NCI-H446 (cell line): ENCODE results near the gene SIRT7.

Experiments used
- DNase-seq, 2 experiments: peaks; one replicate each; lab custom pipeline; 2025; lab: John Stamatoyannopoulos, UW

The SIRT7 gene

DNA sequence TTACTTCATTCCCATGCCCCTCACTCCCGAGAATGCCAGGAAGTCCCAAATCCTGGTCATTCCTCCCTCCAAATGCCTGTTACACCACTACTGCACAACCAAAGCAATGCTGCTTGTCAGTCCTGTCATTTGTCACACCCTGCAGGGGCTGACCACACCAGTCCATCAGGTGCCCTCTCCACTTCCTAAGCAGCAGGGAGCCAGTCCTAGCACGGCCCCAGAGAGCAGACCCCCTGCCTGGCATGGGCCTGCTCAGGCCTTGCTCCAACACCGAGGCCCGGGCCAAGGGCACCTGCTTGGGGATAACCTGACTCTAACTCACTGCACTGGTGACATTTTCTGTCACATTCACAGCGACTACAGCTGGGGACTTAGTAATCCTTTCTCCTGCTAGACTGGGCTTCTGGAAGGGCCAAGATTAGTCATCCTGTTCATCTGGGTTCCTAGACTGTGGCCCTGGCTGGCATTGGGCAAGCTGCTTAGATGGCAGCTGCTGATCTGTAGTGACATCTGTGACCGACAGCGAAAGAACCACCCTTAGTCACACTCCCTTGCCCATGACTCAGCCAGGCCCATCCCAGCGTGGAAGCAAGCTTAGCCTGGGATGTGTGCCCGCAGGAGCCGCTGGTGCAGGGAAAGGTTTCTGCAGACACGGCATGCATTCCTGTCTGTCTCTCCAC is 32.0 kb downstream of the SIRT7 start:
- peak in 1 of 2 experiments; percentile 57 for DNase-seq

DNA sequence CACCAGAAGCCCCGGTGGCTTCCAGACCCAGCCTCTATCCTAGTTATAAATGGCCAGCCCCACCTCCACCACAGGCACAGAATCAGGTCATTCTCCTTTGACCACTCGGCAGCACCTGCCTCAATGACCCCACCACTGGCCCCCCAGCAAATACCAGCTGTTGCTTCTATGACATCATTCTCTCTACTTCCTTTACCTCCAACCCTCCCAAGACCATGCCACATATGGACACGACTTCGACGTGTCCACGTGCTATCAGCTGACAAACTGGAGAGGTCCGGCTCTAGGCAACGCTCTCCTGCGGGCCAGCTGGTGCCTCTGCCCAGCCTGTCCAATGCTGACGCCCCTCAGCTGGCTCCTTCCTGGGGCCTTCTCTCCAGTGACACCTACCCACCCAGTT is 32.5 kb downstream of the SIRT7 start:
- no peak for DNase-seq

DNA sequence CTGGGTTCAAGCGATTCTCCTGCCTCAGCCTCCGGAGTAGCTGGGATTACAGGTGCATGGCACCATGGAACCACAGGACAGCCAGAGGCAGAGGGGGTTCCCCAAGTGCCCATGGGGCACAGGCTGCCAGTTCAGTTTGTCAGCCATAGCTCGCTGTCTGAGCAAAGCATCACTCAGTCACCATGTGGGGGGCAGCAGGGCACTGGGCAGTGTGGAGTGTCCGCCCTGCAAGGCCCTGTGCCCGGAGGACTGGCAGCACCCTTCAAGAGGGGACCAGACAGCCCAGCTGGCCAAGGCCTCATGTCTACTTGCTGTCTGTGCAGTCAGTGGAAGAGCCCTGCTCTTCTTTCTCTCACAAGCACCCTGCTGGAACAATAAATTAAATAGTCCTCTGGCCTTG is 33.0 kb downstream of the SIRT7 start:
- DNase-seq, result no peak

DNA sequence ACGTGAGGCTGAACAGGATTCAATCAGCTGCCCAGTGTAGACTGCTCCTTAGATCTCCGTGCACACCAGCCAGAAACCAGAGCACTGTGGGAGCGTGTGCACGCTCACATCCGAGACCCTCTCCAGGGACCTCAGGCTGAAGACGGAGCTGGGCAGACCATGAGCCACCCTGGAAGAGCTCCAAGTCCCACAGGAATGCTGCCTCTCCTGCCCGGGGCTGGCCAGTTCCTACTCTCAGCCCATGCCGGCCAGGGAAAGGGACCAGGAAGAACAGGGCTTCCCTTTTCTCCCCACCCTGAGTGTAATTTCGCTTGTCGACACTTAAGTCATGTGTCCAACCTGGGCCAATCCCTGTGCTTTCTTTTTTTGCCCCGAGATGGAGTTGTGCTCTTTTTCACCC is 33.5 kb downstream of the SIRT7 start:
- no peak for DNase-seq

DNA sequence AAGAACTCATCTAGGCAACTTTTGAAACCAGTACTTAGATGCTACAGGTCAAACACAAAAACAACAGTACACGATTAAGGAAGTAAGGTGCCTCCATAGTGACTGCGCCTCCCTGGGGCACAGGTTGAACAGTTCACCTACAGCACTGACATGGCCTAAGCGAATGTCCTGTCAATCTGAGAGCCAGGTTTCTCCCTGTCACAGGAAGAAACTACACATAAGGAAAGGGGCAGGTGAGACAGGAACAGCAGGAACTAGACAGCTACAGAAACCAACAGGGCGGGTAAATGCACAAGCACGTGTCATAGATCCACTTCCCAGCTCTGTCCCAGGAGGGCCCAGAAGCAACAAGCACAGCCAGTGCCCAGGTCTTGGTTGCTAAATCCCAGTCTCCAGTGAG is 38.9 kb downstream of the SIRT7 start:
- no peak for DNase-seq

DNA sequence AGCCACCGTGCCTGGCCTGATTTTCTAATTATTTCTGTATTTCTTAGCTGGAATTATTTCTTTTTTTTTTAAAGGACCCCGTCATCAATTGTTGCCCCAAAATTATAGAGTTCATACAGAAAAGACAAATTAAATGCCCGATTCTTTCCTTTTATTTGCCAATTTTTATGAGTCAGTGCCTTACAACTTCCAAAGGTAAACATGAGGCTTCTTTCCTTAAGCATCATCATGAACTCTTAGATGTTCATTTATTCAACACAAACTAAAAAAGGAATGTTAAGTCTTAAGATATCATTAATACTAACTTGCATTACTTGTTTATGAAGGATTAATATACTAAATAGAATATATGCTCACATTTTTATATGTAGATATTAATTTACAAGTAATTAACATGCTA is 39.7 kb downstream of the SIRT7 start:
- no peak for DNase-seq

DNA sequence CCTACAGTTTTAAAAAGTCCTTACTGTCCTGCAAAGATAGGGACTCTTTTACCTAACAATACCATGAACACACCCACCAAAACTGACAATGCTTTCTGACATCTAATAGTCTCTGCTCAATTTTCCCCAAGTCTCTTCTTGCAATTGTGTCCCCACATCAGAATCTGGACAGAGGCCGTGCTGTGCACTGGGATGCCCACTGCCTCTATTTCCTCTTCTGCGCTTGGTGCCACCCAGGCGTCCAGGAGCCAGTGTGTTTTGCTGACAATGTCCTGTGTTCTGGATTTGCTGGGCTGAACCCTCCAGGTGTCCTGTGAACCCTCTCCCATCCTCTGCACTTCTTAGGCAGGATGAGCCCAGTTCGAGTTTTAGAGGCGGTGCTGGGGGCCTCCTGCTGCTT is 40.4 kb downstream of the SIRT7 start:
- no peak for DNase-seq

DNA sequence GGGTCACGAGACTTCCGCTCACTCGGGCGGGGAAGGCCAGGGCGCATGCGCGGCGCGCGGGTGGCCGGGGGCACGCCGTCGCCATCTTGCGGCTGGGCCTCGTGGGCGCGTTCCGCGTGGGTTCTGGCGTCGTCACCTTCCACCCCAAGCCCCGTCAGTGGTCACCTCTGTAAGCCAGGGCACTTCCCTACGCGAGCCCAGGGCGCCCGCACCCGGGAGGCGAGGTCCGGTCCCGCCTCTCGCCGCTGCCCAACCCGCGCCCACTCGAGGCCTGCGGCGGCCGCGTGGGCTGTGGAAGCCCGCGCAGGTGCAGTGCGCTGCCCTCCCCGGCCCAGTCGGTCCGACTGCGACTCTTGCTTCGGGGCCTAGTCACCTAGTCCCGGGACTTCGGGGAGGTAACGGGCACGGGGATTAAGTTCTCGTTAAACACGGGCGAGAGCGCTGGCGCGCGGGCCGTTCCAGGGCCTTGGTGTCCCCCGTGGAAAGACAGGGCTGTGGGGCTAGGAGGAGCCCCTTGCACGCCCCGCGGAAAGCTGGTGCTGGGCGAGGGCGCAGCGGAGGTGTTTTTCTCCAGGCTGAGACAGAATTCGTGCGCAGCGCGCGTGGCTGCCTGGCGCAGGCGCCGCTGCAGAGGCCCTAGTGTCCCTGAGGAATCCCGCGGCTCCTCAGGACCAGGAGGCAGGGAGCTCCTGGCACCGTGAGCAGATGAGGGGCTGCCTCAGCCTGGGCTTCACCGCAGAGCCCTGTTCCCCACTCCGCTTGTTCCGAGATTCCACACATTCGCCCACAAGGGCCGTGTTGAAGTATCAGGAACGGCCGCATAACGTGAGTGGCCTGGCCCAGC is 46.4 kb downstream of the SIRT7 start:
- DNase-seq, result peak in 1 of 2 experiments; percentile 96

DNA sequence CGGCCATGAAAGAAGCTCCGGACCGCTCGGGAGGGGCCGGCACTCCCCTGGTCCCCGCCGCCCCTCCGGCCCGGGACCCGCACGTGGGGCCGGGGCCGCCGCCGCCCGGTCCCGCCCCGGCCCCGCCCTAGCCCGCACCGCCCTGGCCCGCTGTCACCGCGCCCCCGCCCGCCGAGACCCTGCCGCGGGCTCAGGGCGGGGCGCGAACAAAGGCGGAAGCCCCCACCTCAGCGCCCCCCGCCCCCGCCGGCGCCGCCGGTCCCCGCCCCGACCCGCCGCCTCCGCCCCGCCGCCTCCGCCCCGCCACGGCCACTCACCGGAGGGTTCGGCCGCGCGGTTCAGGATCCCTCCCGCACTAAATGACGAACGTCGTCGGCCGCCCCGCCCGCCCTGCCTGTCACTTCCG is 47.0 kb downstream of the SIRT7 start, which contains the start of gene ARHGDIA:
Gene ARHGDIA (minus strand): TSS at position 357 of the 406 bp plus-strand sequence. CDS start 1,407 bp downstream, outside the sequence.
- DNase-seq, result peak in 1 of 2 experiments; percentile 88

DNA sequence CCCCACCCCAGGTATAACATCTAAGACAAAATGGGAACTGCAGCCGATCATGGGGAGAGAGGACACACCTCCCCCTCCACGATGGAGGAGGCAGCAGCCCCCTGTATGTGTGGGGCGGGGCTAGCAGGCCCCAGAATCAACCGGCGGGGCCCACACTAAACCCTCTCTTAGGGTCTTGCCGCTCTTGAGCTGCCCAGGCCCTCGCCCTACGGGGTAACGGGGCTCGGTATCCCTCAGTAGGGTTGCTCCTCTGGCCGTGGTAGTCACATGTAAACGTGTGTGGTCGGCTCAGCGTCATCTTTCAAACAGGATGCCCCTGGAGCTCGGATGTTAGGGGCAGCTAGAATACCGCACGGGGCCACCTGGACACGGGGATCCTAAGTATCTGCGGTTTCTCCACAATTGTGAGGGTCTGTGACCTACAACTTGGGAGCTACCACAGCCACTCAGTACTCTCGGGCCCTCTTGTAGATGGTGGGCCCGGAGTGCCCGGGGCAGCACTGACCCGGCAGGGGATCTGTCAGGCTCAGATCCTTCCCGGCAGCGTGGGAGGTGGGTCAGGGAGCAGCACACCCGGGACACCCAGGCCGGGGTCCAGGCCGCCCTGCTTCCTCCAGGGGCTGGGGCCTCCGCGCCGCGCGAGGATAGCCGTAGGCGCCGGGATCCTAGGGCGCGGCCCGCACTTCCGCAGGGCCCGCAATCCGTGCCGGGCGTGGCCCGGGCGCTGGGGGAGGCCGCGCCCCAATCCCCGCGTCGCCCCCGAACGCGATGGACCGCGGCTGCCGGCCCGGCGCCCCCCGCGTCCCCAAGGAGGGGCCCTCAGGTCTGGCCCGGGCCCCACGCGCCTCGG is 47.6 kb downstream of the SIRT7 start:
- peak; percentile 17 to 42 for DNase-seq

DNA sequence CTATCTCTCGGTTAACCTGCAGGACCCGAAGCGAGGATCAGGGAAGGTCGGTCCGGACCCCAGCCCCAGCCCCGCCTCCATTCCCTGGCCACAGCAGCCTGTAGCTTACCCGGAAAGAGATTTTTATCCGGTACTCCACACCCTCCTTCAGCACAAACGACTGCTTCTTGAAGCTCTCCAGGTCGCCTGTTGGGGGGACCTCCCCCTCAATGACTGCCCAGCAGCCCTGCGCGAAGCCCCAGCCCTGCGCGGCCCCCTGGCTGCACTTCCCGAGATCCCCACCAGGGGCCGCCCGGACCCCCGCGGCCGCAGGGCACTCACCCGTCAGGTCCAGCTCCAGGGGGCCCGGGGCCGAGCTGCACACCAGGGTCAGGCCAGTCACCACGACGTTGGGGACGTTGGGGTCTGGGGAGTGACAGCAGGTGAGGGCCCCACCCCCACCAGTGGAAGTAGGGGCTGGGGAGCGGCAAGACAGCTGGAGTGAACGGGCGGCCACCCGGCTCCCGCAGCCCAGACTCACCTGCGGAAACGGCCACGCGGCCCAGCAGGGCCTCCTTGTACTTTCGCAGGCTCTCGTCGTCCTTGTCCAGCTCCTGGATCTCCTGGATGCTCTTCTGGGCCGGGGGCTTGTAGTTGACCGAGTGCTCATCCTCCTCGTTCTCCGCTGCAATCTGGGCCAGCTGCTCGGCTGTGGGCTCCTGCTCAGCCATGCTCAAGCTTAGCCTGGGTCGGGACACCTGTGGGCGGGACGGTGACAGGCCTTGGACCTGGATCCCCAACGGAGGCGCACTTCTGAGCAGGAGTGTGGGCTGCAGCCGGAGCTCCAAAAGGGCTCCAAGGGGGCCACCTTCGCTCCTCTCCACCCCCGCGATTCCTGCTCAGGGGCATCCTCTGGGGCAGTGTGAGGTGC is 48.5 kb downstream of the SIRT7 start:
- DNase-seq, result no peak

DNA sequence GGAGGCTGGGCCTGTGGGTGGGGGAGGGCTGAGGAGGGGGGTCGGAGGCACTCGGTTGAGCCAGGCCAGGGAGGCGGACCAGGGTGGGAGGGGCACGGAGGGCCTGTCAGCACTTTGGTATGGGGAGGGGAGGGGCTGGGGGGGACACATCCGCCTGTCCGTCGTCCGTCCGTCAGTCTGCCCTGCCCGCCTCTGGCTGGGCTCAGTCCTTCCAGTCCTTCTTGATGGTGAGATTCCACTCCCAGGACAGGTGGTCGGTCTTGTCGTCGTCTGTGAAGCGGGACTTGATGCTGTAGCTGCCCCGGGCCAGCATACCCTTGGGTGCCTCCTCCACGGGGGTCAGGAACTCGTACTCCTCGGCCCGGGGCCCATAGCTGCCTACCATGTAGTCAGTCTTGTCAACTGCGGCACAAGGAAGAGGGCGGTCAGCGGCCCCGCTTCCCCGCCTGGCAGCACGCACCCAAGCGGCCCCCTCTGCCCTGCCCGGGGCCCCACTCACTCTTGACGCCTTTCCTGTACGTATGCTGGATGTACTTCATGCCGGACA is 49.2 kb downstream of the SIRT7 start:
- DNase-seq, result peak in 1 of 2 experiments; percentile 40

DNA sequence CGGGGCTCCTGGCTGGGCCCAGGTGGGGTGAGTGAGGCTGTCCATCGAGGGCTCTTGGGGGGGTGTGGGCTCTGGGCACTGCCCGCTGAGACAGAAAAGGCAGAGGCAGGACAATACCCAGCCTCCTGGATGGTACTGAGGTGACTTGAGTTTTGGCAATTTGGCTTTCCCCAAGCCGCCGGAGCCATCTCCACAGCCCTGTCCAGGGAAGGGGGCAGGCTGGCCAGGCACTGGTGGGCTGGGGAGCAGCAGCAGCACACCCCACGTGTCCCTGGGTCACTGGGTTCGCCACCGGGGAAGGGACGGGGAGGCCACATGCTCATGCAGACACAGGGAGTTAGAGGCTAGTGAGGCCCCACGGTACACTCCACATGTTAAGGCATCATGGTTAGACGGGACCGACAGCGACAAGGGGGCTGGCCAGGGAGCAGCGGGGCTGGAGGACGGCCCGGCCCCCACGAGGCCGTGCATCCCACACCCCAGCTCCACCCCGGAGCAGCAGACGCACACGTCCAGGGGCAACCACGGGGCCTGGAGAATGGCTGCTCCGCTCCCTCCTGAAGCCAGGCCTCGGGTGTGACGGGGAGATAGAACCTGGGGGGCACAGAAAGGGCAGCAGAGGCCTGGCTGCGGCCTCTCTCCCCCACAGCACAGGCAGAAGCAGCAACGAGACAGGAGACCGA is 49.8 kb downstream of the SIRT7 start:
- DNase-seq, result no peak

DNA sequence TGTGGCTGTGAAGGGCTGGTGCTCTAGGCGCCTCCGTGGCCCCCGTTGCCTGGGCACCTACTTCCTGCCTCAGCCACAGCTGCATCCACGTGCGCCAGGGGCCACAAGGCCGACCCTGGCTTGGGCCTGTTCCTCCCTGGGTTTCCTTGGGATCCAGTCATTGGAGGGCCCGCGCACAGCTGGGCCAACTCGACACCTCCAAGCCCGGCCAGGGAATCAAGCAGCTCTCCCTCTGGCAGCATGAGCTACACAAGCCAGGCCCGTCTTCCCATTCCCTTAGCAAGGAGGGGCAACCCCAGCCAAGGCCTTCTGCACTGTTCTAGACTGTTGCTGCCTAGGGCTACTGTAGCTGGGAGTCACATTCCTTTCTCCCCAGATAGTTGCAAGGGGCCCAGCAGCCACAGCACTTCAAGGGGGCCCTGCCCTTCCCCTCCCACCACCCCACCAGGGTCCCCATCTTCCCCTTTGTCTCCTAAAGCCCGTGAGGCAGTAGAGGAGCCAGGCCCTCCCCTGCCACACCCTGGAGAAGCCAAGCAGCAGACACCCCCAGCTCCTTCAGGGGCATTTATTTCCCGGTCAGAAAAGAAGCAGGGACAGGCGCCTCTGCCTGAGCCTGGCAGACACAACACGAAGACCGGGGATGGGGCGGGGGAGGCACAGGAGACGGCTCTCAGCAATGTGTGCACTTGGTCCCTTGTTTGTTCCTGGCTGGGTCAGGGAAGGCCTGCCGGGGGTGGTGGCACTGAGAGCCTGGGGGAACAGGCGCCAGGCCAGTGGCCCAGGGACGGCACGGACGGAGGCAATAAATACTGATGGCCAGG is 50.6 kb downstream of the SIRT7 start:
- peak in 1 of 2 experiments; percentile 57 for DNase-seq

DNA sequence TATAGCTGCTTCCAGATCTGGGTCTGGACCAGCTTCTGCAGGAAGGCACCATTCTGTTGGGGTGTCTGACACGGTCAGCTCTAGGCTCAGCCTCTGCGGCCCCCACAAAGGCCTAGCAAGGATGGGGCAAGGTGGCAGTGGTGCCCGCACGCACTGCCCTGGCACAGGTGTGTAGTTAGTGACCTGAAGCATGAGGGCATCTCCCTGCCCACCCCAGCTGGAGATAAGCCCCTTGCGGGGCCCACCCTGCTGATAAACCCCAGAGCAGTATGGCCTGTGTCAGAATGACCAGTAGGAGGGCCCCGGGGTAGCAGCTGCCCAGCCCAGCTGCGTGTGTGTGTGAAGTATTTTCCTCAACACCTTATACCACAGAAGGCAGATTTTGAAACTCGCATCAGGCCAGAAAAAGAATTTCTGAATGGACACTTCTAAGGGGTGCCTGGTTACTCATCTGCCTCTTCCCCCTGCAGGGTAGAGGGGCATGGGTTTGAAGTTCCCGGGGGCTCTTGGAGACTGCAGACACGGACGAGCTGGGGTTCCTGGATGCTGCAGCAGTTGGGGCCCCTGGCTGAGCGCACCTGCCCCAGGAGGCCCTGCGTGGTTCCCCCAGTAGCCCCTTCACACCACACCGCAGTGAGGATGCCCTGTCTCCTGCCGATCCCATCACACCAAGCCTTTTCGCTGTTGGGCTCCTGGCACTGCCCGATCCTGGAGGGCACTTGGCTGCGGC is 51.4 kb downstream of the SIRT7 start:
- no peak for DNase-seq

DNA sequence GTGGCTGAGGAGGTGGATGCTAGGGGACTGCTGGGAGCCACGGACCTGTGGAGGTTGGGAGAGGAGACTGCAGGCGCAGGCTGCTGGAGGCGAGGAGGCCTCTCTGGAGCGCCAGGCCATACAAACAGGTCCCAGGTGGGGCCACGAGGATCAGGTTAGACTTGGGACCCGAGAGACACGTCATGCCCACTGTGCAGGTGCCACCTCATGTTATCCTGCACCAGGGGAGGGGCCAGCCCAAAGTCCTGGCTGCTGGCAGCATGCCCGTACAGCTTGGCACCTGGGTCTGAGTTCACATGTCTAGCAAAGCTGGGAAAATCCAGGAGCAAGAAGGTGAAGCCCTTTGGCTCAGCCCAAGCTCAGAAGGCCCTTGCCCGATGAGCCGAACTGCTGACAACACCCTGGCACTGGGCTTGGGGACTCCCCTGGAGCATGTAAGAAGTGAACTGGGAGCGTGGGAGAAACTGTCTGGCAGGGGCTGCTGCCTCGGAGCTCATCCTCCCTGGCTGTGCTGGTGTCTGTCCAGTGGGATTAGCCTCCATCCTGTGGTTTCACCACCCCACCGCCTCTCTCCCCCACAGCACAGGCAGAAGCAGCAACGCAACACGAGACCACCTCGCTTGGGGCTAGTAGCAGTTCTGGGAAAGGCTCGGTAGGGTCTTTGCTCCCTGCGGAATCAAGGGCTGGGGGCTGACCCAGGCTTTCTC is 52.1 kb downstream of the SIRT7 start:
- DNase-seq, result peak in 1 of 2 experiments; percentile 36

DNA sequence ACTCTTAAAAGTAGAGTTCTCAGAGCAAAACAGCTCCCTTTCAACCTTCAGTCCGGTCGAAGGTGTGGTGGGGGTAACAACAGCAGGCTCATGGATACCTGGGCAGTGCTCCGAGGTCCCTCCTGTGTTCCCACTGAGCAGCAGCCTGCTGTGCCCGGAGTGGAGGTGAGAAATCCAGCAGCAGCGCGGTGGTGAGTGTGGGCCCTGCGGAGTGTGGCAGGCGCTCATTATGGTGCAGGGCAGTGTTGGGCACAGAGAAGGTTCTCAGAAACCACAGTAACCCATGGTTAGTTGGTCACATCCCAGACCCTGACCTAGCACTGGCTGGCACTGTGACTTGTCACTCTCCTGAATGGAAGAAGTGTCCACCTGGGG is 52.6 kb downstream of the SIRT7 start:
- DNase-seq, result no peak
